Hepatic stellate cell (primary cell): ENCODE results near the gene TMTC4.
"Not testable (repeated sequence)": the region's sequence is repeated elsewhere in the genome, so short reads cannot be mapped to it uniquely, and the experiment has no call there.

Source experiments
- DNase-seq: peaks from one replicate; pipeline ENCODE4 v3.0.0; 2011; ENCODE audit warnings: low spot score

TMTC4 gene, protein sequence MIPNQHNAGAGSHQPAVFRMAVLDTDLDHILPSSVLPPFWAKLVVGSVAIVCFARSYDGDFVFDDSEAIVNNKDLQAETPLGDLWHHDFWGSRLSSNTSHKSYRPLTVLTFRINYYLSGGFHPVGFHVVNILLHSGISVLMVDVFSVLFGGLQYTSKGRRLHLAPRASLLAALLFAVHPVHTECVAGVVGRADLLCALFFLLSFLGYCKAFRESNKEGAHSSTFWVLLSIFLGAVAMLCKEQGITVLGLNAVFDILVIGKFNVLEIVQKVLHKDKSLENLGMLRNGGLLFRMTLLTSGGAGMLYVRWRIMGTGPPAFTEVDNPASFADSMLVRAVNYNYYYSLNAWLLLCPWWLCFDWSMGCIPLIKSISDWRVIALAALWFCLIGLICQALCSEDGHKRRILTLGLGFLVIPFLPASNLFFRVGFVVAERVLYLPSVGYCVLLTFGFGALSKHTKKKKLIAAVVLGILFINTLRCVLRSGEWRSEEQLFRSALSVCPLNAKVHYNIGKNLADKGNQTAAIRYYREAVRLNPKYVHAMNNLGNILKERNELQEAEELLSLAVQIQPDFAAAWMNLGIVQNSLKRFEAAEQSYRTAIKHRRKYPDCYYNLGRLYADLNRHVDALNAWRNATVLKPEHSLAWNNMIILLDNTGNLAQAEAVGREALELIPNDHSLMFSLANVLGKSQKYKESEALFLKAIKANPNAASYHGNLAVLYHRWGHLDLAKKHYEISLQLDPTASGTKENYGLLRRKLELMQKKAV

DNA sequence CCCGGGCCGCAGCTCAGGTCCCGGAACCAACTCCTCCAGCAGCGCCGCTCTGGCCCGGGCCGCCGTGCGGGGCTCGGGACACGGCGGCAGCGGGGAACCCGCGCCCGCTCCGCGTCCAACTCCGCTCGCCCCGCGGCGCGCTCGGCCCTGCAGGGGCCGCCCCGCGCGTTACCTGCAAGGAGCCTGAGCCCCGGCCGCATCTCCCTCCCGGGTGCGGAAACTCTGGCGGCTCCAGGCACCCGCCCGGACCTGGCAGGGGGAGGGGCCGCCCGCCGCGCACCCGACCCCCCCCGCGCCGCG lies at the start of gene TMTC4:
TSS of gene TMTC4 (minus strand) at position 224 of the 300 bp plus-strand sequence. CDS start 4,433 bp downstream, outside the sequence.
- no peak for DNase-seq

DNA sequence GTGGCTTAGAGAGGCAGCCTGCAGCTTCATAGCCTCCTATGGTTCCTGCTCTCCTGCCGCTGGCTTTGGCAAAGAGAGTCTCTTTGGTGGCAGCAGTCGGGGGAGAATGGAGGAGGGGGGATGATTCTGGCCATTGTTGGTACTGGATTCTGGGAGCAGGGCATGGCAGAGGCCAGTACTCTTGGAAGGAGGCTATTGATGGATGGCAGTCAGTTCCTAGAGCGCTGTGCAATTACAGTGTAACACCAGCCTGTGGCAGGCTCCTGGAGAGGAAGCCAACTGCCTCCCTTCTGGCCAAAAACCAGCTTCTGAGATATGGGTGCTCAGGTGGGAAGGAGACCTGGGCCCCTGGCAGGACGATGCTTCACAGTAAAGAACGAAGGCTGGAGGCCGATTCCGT lies 47.9 kb upstream of the TMTC4 start:
- DNase-seq, result no peak

DNA sequence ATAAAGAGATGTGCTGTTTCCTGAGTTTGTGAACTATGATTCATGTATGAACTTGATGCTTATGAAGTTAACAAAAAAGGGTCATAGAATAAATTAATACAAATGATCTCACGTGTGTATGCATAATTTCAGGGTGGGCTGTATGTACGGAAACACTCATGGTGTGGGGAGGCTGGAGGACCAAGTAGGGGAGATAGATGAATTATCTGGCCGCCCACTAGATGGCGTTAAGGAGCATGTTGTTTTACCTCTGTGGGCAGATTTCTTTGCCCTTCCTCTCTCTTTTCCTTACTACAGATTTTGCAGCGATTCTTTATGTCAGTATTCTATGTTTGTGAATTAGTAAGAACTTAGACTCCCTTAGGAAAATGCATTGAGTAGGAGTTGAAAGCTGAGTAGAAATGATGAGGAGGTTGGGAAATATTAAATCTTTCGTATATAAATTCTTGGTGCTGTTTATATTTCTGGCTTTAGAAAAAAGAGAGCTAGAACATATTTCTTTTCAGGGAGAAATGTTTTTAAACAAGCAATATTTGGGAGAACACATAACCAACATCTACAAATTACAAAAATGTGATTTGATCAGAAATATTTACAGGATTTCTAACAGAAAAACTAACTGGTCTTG lies 47.4 kb upstream of the TMTC4 start:
- peak; percentile 52 for DNase-seq

GRCh38 chr13:100715604-100716003 lies 41.0 kb upstream of the TMTC4 start:
- no peak for DNase-seq

- DNase-seq, result no peak
Measured at GRCh38 chr13:100714478-100714877, 39.9 kb upstream of the TMTC4 start.

GRCh38 chr13:100710176-100710575 lies 35.6 kb upstream of the TMTC4 start:
- no peak for DNase-seq

DNA sequence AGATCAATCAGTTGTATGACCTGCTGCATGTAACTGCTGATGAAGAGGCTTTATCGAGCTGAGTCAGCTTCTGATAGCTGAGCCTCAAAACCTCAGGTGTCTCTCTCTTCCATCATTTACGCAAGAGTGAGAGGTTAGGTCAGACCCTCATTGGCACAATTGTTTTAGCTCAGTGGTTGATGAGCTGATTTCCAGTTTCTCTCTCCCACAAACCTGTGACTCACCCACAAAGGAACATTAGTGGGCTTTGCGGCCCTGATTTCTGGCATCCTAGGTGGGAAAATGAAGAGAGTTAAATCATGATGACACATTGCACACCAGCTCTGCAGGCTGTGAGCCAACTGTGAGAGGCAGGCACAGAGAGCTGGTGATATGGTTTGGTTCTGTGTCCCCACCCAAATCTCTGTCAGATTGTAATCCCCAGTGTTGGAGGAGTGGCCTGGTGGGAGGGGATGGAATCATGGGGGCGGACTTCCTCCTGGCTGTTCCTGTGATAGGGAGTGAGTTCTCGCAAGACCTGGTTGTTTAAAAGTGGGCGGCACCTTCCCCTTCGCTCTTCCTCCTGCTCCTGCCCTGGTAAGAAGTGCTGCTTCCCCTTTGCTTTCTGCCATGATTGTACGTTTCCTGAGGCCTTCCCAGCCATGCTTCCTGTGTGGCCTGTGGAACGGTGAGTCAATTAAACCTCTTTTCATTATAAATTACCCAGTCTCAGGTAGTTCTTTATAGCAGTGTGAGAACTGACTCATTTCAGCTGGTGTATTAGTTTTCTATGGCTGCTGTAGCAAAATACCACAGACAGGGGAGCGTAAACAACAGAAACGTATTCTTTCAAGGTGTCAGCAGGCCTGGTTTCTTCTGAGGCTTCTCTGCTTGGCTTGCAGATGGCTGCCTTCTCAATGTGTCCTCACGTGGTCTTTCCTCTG lies 33.5 kb upstream of the TMTC4 start:
- DNase-seq, result no peak

DNA sequence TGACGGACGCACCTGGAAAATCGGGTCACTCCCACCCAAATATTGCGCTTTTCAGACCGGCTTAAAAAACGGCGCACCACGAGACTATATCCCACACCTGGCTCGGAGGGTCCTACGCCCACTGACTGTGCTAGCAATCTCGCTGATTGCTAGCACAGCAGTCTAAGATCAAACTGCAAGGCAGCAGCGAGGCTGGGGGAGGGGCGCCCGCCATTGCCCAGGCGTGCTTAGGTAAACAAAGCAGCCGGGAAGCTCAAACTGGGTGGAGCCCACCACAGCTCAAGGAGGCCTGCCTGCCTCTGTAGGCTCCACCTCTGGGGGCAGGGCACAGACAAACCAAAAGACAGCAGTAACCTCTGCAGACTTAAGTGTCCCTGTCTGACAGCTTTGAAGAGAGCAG lies 23.7 kb upstream of the TMTC4 start:
- DNase-seq, result not testable (repeated sequence)

DNA sequence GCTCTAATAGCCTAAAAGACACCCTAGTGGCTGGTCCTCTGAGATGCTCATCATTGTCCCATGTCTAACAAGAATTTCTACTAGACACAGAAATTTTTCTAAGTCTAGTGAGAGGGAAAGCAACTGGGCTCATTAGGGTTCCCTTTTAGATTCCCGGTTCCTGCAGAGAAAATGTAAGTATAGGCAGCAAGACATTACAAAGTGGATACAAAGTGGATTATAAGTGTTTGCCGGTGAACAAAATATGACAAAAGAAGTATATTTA lies 20.8 kb upstream of the TMTC4 start:
- DNase-seq, result no peak

GRCh38 chr13:100694722-100695508 lies 20.3 kb upstream of the TMTC4 start:
- peak; percentile 76 for DNase-seq

- no peak for DNase-seq
Measured at GRCh38 chr13:100689191-100689590, 14.6 kb upstream of the TMTC4 start.

DNA sequence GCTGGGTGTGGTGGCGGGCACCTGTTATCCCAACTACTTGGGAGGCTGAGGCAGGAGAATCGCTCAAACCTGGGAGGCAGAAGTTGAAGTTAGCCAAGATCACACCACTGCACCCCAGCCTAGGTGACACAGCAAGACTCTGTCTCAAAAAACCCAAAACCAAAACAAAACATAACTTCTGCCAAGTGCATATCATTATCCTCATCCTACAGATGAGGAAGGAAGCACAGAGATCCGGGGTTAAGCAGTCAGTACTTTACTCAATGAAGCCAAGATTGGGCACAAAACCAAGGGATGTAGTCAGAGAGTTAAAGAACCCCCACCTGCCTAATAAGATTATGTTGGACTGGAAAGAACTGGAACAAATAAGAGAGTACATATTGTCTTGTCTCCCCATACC lies 5.5 kb upstream of the TMTC4 start:
- no peak for DNase-seq

- DNase-seq, result not testable (repeated sequence)
Measured at GRCh38 chr13:100677128-100677527, 2.5 kb upstream of the TMTC4 start.

GRCh38 chr13:100675661-100676129 lies 1.1 kb upstream of the TMTC4 start:
- no peak for DNase-seq

DNA sequence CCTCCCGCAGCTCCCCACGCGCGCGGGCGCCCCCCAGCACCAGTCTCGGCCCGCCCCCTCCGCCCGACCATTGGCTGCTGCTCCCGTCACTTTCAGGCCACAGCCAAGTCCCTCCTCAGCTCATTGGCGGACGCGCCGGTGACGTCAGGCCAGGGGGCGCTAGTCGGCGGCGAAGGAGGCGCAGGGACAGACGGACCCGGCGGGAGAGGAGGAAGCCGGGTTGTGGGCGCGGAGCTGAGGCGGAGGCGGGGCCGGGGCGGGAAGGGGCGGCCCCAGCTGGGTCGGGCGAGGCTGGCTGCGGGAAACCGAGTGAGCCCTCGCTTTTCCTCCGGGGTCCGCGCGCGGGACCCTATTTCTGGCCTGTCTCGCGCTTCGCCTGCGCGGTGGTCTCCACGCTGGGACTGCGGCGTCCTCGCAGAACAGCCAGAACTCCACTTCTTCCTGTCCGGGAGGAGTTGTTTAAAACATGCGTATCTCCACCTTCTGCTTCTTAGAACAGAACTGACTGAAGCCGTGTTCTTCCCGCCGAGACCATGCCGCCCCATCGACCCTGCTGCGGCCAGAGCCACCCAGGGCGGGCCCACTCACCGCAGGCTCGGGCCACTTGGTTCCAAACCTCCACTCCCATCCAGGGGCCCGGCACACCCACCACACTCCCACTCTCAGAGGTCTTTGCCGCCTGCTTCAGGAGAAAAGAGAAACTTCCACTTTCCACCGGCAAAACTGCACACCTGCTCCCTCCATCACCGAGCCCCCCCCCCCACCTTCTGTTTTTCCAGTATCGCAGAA lies 471 bp upstream of the TMTC4 start:
- DNase-seq, result peak; percentile 100

GRCh38 chr13:100673713-100674571 lies 653 bp downstream of the TMTC4 start:
- peak; percentile 83 for DNase-seq

- DNase-seq, result no peak
Measured at GRCh38 chr13:100673376-100673712, 1.3 kb downstream of the TMTC4 start.

GRCh38 chr13:100671389-100672182 lies 3.0 kb downstream of the TMTC4 start:
- DNase-seq, result no peak

DNA sequence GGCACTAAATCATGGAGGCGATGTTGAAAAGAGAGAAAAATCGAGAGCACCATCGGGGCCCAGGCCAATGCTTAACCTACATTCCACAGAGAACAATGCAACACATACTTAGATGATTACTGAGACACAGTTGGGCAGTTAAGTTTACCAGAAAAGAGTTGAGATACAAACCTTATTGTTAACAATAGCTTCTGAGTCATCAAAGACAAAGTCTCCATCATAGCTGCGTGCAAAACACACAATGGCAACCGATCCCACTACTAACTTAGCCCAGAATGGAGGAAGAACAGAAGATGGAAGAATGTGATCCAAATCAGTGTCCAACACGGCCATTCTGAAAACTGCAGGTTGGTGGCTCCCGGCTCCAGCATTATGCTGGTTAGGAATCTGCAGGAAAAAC lies 6.2 kb downstream of the TMTC4 start:
- DNase-seq, result no peak
